GM19324 (cell line): ENCODE data around the gene SMTNL2.

Source experiments
- ATAC-seq: cut with Tn5 transposase; IDR thresholded peaks from one replicate; pipeline ENCODE4 v1.9.1; 2021; ENCODE audit warnings: mild to moderate bottlenecking, moderate library complexity; ENCODE audit not compliant: unreplicated experiment, low FRiP score

The SMTNL2 gene

DNA sequence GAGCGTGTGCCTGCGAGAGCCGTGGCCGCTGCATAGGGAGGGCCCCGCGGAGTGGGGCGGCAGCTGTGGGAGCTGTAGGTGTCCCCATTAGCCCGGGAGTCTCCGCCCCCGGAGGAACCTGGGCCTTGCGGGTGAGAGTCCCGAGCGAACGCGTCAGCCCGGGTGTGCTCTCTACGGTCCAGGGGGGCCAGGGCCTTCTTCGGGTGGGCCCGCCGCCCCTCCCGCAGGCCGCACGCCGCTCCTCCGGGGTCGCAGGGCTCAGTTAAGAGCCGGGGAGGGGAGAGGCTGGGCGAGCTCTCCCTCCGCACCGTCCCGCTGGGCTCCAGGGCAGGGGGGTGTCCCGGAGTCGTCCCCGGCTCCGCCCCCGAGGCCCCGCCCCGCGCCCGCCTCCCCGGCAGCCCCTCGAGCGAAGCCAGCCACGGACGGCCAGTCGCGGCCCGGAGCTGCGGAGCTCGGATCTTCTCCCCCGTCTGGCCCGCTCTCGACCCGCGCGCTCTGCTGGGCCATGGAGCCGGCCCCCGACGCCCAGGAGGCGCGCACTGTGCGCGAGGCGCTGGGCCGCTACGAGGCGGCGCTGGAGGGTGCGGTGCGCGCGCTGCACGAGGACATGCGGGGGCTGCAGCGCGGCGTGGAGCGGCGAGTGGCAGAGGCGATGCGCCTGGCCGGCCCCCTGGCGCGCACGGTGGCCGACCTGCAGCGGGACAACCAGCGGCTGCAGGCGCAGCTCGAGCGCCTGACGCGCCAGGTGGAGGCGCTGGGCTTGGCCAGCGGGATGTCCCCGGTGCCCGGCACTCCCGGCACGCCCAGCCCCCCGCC lies at the start of gene SMTNL2:
TSS of gene SMTNL2 (plus strand) at position 429 of the 816 bp plus-strand sequence. CDS start at position 506, 77 bp downstream.
- no peak for ATAC-seq

DNA sequence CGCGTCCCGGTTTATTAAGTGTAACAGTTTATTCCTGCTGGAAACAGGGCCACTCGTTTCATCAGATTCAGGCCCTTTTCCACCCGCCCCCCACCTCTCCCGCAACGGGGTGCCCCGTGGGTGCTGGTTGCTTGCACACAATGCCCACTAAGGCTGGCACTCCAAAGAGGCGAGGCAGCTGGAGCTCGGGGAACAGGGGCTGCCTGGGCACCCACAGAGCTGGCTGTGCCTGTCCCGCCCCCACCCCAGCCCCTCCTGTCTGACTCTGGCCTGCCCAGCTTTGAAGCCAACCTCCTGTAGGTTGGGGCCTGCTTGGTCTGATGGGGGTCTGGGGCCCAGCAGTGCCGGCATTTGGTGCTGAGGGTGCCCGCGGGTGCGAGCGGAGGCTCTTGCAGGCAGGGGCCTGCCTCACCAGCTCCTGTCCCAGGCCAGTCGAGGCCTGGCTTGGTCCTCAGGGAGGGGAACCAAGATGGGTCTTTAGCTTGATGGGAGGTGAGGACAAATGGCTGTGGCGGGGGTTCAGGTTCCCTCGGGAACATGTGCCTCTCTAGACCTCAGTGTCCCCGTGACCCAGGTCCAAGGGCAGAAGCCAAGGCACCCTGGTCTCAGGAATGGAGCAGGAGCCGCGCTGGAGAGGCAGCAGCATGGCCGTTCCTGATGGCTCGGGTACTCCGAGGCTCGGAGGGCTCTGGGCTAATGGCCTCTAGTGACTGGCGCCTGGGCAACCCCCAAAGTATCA lies 49.2 kb upstream of the SMTNL2 start:
- ATAC-seq = no peak

DNA sequence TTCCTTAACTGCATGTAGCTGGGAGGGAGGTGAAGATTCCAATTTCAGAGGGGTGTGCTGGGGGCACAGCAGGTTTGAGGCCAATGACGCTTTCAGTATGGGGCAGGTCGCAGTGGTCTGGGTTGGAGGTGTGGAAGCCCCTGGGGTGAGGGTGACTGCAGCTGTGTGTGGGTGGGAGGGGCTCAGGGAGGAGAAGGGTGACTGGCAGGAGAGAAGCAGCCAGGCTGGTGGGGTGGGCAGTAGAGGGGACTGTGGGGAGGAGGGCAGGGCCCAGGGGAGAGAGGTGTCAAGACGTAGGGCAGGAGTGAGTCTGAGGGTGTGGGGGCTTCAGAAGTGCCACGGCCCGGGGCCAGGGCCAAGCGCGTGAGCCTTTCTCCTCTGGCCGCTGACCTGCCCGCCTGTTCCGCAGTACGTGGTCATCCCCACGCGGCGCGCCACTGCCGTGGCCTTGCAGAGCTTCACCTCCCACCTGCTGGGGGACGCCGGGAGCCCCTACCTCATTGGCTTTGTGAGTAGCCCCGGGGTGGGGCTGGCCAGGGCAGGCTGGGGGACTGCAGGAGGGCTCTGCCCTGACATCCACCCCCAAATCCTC lies 48.6 kb upstream of the SMTNL2 start:
- ATAC-seq = no peak

DNA sequence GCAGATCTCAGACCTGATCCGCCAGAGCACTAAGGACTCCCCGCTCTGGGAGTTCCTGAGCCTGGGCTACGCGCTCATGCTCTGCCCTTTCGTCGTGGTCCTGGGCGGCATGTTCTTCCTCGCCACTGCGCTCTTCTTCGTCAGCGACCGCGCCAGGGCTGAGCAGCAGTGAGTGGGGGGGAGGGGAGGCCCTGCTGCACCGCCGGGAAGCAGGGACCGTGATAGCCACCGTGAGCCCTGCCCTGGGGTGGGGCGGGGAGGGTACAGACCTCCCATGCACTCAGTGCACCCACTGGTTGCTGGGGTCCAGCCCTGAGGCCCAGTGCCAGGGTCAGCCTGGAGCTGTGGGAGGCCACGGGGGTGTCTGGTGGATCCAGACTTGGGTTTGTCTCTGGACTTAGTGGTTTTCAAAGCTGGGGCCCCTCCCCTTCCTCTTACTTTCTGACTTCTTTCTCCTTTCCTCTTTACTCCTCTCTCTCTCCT lies 48.0 kb upstream of the SMTNL2 start:
- no peak for ATAC-seq

DNA sequence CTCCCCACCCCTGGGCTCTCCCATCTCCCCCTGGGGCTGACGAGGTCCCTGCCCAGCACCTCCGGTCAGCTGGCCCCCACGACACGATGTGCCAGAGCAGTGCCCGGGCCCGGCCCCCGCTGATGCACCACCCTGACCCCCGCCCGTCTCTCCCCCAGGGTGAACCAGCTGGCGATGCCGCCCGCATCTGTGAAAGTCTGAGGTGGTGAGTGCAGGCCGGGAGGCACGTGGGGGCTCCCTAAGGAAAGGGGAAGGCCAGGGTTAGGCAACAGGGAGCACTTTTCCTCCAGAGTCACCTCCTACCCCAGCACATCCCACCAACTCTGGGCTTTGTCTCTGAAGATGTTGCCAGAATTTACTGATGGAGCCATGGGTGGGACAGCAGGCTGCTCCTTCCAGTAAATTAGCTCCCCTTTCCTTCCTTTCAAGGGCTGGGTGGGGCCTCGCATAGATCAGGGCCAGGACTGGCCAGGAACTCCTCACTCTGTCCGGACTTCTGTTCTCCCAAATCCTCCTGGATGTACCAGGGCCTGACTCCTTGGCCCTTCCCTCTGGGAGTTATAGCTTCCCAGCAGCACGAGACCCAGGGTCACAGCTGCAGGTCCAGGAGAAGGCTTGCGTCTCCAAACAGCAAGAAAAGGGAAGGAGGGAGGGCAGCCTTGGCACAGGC lies 47.5 kb upstream of the SMTNL2 start:
- ATAC-seq = no peak

DNA sequence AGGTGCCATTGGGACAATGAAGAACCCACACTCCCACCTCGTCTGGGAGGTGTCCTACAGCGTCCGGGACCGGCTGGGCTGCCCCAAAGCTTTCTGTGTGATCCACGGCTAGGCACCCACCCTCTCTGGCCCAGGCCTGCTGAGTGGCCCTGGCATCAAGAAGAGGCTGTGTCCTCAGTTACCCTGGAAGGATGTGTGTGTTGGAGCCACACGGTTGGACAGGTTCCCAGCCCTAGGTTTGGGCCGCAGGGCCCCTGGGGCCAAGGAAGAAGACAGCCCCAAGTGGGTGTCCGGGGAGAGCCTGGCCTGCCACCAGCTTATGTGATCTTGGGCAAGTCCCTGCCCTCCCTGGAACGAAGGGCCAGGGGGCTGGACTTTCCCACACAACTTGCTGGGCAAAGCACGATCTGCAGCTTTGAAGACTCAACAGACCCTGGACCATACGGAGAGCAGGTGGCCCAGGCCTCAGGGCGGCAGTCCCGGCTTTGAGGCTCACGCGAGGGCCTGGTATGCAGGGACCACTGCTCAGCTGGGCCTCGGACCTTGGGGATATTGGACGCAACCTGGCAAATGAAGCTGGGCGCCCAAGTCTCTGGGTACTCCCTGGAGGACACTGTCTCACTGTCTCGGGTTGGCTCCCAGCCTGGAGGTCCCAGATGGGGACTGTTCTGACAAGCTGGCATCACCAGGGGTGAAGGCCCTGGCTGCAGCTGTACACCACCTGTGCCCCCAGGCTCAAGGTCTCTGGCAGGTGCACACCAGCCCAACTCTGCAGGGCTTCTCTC lies 46.7 kb upstream of the SMTNL2 start:
- no peak for ATAC-seq

DNA sequence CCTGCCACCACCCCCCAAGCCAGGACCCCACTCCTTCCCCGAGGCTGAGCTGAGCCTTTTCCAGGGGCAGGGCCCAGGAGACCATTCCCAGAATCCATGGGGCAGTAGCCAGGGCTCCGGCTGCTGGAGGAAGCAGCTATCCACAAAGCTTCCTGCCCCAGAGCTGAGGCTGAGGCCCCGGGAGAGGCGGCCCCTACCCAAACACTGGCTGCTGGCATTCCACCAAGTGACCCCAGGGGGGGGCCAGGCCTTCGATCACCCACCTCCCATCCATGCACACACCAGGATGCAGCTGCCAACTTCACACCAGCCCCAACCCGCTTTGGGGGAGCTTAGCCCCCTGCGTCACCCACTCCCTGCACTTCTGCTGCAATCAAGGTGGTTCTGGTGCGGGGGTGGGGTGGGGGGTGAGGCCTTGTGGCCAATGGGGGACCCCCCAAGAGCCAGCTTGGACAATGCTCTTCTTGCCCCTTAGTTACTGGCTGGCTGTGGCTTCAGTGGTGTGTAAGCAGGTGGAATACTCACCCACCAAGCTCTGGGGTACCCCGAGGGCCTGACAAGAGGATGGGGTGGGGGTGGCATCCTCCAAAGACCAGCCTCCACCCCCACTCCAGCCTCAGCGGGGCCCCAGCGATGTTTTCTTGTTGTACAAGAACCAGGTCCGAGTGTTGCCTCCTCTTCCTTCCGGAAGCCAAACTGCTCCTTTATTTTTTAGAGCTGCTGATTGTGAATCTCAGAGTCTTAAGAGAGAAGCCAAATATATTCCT lies 45.9 kb upstream of the SMTNL2 start:
- ATAC-seq = no peak

DNA sequence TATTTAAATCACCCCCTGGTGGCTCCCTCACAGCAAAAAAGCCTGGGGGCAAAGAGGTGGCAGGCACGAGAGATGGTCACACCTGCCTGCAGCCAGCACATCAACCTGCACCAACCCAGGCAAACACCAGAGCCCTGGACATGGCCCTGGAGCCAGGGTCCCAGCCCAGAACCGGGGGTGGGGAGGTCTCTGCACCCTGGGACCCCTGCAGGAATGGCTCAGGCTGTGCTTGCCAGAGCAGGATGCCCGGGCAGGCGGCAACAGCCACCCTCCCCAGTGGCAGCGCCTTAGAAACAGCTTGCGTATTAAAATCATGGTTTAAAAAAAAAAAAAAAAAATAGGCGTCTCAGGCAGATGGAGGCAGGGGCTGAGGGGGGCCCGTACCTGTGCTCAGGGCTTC lies 45.3 kb upstream of the SMTNL2 start:
- ATAC-seq = no peak

DNA sequence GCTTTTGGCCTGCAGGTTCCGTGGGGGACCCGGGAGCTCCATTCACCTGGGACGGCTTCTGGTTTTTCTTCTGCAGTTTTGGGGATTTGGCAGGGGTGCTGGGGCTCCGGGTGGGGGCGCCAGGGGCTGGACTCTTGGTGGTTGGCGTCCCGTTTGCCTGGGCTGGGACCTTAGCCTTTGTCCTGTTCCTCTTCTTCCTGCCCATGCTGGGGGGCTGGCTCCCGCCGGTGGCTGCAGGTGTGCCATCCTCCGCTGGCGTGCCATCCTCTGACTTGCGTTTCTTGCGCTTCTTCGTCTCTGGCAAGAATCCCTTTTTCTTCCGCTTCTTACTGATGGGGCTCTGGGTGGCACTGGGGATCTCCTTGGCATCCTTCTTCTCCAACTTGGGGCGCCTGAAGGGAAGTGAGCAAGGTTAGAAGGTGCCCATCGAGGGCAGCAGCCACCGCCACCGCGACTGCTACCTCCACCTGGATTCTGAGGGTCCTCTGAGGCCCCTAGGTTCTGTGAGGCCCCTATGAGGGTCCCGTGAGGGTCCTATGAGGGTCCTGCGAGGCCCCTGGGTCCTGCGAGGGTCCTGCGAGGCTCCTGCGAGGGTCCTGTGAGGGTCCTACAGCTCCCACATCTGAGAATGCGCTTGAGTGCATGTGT lies 44.6 kb upstream of the SMTNL2 start:
- ATAC-seq = no peak

DNA sequence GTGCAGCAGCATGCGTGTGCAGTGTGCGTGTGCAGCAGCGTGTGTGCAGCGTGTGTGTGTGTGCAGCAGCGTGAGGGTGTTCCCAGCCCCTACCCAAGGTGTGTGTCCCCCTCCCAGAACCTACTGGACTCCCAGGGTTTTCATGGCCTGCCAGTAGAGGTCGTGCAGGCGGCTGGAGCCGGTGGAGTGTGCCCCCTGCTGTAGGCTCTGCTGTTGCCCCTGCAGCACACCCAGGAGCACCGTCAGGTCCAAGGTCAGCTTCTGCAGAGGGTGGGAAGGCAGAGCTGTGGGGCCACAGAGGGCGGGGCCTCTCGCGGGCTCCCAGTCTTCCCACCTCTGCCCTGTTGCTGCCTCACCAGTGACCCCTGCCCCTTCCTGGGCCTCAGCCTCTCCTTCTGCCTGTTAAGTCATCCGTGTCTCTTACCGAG lies 44.1 kb upstream of the SMTNL2 start:
- ATAC-seq = no peak

DNA sequence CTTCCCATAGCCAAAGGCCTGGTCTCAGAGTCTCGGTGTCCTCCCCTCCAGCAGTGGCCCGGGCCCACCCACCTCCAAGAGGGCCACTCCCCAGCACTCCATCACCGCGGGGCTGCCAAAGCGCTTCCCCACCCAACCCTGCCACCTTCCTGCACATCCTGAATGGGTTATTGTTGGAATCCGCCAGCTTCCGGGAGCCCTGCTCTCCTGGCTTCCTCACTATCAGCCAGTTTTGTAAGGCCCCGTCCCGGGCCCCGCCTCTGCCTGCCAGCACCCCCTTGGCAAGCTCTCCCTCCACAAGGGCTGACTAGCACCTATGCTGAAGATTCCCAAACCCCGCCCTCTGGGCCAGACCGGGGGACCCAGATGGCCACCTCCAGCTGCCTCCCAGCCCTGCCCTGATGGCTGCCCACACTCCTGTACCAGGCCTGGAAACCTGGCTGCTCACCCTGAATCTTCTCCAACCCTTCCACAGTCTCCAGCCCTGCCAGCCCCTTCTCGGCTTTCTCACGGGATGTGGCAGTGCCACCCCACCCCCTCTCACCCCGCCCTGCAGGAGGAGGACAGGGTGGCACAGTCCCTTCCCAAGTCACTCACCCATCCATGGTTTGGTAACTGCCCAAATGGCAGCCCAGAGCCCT lies 43.5 kb upstream of the SMTNL2 start:
- ATAC-seq = no peak

DNA sequence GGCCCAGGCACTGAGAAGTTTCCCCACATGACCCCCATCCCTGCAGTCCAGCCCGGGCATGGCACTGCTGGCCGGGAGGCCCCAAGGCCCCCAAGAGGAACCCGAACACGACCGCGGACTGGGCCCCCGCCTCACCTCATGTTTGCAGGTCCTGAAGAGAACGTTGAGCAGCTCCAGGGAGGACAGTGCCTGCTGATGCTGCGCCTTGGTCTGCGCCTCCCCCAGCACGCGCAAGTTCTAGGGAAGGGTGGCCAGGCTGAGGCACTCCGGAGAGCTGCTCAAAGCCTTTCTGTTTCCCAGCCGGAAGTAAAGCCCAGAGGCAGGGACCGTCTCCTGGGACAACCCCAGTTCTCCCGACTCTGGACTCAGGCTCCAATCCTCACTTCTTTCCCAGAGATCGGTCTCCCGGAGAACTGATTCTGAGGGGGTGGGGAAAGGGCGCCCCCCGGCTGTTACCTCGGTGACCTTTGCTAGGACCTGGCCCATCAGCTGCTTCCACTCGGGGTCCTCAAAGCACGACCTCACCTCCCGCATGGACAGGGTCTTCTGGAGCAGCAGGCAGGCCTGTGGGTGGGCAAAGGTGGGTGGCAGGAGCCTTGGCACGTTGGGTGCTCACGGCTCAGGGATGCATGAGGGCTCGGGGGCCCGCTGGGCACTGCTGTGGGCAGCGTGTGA lies 42.9 kb upstream of the SMTNL2 start:
- ATAC-seq = no peak

DNA sequence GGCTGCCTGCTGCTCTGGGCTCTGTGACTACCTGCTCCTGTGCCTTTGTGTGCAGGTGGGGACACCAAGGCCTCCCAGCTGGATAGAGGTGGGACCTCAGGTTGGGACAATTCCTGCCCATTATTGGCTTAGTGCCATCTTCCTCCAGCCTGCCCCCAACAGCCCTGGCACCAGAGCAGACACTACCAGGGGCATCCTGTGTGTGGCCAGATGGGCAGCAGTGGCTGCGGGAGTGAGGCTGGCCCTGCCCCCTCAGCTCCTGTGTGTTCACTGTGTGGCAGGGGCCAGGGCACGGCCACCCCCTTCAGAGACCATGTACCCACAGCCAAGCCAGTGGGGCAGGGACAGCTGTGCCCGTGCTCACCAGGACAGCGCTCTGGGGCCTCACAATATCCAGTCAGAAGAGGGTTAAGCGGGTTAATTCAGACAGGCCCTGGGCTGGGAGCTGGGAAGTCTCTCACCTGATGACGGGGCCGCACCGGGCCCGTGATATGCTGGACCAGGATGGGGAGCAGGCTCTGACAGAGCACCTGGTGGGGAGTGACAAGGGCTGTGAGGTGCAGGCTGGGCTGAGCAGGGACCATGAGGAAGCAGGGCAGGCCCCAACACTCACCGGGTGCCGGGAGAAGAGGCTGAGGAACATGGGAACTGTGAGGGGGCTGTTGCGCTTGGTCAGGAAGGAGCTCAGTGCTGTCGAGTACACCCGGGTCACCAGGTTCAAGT lies 42.2 kb upstream of the SMTNL2 start:
- ATAC-seq = no peak

DNA sequence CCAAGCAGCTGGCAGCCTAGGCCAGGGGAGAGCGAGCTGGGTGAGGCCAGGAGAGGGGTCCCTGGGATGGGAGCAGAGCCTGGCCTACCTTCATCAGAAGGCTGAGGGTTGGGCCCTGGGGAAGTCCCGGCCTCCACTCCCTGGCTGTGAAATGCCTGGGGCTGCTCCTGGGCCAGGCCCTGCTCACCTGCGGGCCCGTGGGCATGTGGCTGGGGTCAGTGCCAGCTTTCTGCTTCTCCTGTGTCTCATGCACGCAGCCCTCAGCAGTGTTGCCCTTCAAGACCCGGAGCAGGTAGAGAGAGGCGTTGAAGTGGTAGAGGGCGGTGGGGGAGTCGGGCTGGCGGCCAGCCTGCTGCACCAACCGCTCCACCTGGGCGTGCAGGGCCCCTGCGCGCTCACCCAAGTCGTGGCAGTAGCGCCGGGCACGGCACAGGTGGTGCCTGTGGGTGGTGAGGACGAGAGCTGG lies 41.6 kb upstream of the SMTNL2 start:
- ATAC-seq = no peak

DNA sequence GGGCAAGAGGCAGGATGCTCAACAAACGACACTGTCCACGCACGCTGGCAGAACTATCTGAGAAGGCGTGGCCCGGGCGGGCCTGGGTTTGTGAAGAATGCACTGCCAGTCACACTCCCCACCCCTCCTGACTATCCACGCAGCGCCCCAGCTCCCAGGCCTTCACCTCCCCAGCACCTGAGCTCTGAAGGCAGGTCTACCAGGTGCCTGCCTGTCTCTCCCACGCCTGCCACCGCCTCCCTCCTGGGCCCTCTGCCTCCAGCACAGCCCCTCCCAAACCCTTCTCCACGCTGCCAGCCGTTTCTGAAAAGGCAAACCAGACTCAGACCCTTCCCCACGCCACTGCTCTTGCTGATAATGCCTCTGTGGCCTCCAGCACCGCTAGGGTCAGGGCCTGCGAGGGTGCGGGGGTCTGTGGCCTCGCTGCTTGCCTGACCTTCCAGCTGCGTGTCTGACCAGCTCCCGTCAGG lies 40.7 kb upstream of the SMTNL2 start:
- ATAC-seq = no peak

DNA sequence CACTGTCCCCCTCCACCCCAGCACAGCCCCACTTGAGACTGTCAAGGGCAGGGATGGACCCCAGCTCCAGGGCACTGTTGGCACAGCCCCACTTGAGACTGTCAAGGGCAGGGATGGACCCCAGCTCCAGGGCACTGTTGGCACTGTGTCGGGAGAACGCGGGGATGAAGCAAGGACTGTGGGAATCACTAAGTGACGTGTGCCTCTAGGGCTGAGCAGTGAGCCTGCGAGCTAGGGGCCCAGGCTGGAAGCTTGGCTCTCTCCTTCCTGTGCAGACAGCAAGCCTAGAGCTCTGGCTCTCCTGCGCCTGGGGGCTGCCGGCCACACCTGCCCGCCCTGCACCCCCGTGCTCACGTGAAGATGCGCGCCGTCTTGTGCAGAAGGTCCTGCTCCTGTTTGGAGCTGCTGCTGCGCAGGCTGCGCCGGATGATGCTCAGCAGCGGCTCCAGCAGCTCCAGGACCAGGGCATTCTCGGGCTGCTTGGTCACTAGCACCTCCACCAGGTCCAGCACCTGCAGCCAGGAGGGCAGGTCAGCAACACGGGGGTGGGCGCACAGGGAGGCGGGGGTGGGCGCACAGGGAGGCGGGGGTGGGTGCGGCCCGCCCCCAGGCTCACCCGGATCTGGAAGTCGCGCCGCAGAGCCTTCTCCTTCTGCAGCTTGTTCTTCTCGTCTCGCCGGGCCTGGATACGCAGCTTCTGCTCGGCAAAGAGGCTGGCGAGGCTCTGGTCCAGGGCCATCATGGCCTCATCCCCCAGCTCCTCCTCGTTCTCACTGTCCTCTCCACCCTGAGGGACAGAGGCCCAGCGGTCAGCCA lies 40.0 kb upstream of the SMTNL2 start:
- ATAC-seq = no peak
